Hematopoietic multipotent progenitor cell treated with erythropoietin and hydrocortisone succinate and interleukin-3 and kit ligand, for 6 days (in vitro differentiated cells): ENCODE measurements around the gene PSAPL1.

Experiments used
- DNase-seq: peaks from one replicate; pipeline ENCODE4 v3.0.0-alpha.2; 2015

PSAPL1 gene

GRCh38 chr4:7393601-7394575, 40.8 kb downstream of the PSAPL1 start:
- DNase-seq: no peak

- no peak for DNase-seq
These were observed 42.0 kb downstream of the PSAPL1 start for GRCh38 chr4:7392438-7393421.

GRCh38 chr4:7391637-7392437, 42.9 kb downstream of the PSAPL1 start:
- no peak for DNase-seq

GRCh38 chr4:7390906-7391636, 43.7 kb downstream of the PSAPL1 start:
- no peak for DNase-seq

GRCh38 chr4:7390336-7390735, 44.4 kb downstream of the PSAPL1 start:
- DNase-seq: no peak

- no peak for DNase-seq
These were observed 45.0 kb downstream of the PSAPL1 start for GRCh38 chr4:7389719-7390118.

- DNase-seq: no peak
These were observed 45.5 kb downstream of the PSAPL1 start for GRCh38 chr4:7389101-7389701.

GRCh38 chr4:7388627-7389026, 46.1 kb downstream of the PSAPL1 start:
- no peak for DNase-seq

- no peak for DNase-seq
These were observed 46.8 kb downstream of the PSAPL1 start for GRCh38 chr4:7387925-7388324.

- no peak for DNase-seq
These were observed 49.5 kb downstream of the PSAPL1 start for GRCh38 chr4:7384929-7385890.

GRCh38 chr4:7384003-7384928, 50.5 kb downstream of the PSAPL1 start:
- no peak for DNase-seq

GRCh38 chr4:7383266-7383665, 51.5 kb downstream of the PSAPL1 start:
- no peak for DNase-seq

- DNase-seq: no peak
These were observed 52.1 kb downstream of the PSAPL1 start for GRCh38 chr4:7382634-7383014.

- no peak for DNase-seq
These were observed 52.7 kb downstream of the PSAPL1 start for GRCh38 chr4:7381890-7382633.

GRCh38 chr4:7381221-7381889, 53.4 kb downstream of the PSAPL1 start:
- DNase-seq: no peak
